PC-3 (cell line): ENCODE data around the gene FBN2. TPM values are rescaled to one million over a fixed set of nuclear protein-coding genes. Genes with fewer than 3 reads are reported as not detected.
A peak's percentile ranks its signal among the peaks of the same experiment; 100 is the strongest.

ENCODE experiments used
- ATAC-seq: fragments of 200-7000 bp; cut with Tn5 transposase; 2 replicates; pipeline ENCODE4 v1.9.1; 2020; ENCODE audit warnings: mild to moderate bottlenecking, moderate library complexity
- BruUV-seq: library from RNA; stranded (reverse); fragments of 400-500 nt; replicated peaks from 2 replicates; lab custom pipeline; 2021; lab: Mats Ljungman, UMichigan
- CTCF ChIA-PET: fragments of 300-600 bp; sonication (Branson Sonifier 250); formaldehyde crosslinking; loops from one replicate; lab custom pipeline; 2022; ENCODE audit warnings: antibody characterized with exemption; lab: Charles Lee
- POLR2A ChIA-PET: fragments of 300-600 bp; sonication (Branson Sonifier 250); formaldehyde crosslinking; loops from one replicate; lab custom pipeline; 2022; ENCODE audit warnings: antibody characterized with exemption; ENCODE audit not compliant: unreplicated experiment; lab: Charles Lee
- DNase-seq: peaks from one replicate; pipeline ENCODE4 v3.0.0-alpha.2; 2015
- H2AFZ ChIP-seq: fragments of 300-600 bp; sonication (generic); 2 replicates; pipeline ENCODE4 v1.6.0; 2016; ENCODE audit warnings: antibody characterized with exemption, low read length
- H3F3A ChIP-seq: fragments of 300-600 bp; sonication (generic); one replicate; pipeline ENCODE4 v1.6.0; 2017; ENCODE audit warnings: antibody characterized with exemption, low read length, control low read depth, mild to moderate bottlenecking; ENCODE audit not compliant: unreplicated experiment
- H3K27ac ChIP-seq: fragments of 300-600 bp; sonication (generic); 2 replicates; pipeline ENCODE4 v1.5.1; 2016; ENCODE audit warnings: mild to moderate bottlenecking, low read length
- H3K27me3 ChIP-seq: fragments of 300-600 bp; sonication (generic); 2 replicates; pipeline ENCODE4 v1.6.1; 2016; ENCODE audit warnings: low read length, mixed read lengths
- H3K36me3 ChIP-seq: fragments of 300-600 bp; sonication (generic); 2 replicates; pipeline ENCODE4 v1.6.1; 2016; ENCODE audit warnings: low read depth, mixed run types, low read length, mixed read lengths
- H3K4me1 ChIP-seq: fragments of 300-600 bp; sonication (generic); 2 replicates; pipeline ENCODE4 v1.5.1; 2016; ENCODE audit warnings: low read length; ENCODE audit not compliant: insufficient read depth
- H3K4me2 ChIP-seq: fragments of 300-600 bp; sonication (generic); 2 replicates; pipeline ENCODE4 v1.6.0; 2016; ENCODE audit warnings: low read length
- H3K4me3 ChIP-seq: fragments of 300-600 bp; sonication (generic); 2 replicates; pipeline ENCODE4 v1.5.1; 2016; ENCODE audit warnings: mild to moderate bottlenecking, low read length, mixed read lengths
- H3K79me2 ChIP-seq: fragments of 300-600 bp; sonication (generic); 2 replicates; pipeline ENCODE4 v1.6.1; 2017; ENCODE audit warnings: low read length, mixed read lengths
- H3K9ac ChIP-seq: fragments of 300-600 bp; sonication (generic); 2 replicates; pipeline ENCODE4 v1.6.0; 2016; ENCODE audit warnings: mild to moderate bottlenecking, low read length
- H3K9me2 ChIP-seq: fragments of 300-600 bp; sonication (generic); replicated peaks from 2 replicates; pipeline ENCODE4 v1.6.1; 2016; ENCODE audit warnings: mixed run types, low read length, mixed read lengths
- H3K9me3 ChIP-seq: fragments of 300-600 bp; sonication (generic); 2 replicates; pipeline ENCODE4 v1.6.1; 2016; ENCODE audit warnings: low read length, mixed read lengths
- H4K20me1 ChIP-seq: fragments of 300-600 bp; sonication (generic); 2 replicates; pipeline ENCODE4 v1.6.1; 2016; ENCODE audit warnings: low read length, mixed read lengths
- EZH2 ChIP-seq: fragments of 300-600 bp; sonication (generic); IDR thresholded peaks from one replicate; pipeline ENCODE4 v1.6.1; 2017; ENCODE audit warnings: antibody characterized with exemption, mild to moderate bottlenecking, low read length; ENCODE audit not compliant: unreplicated experiment
- EZH2phosphoT487 ChIP-seq: fragments of 300-600 bp; sonication (generic); IDR thresholded peaks from 2 replicates; pipeline ENCODE4 v1.6.1; 2018; ENCODE audit warnings: mild to moderate bottlenecking, antibody characterized with exemption, low read length, borderline replicate concordance
- intact Hi-C: fragments of 100-400 bp; cut with micrococcal nuclease; formaldehyde crosslinking; loops from 2 replicates; pipeline ENCODE4 v1.9.0; 2023
- total RNA-seq: library from RNA; depleted of rRNA; stranded (reverse); fragments of >200 nt; gene quantifications from 2 replicates; pipeline ENCODE4 v1.2.3, GENCODE V29; 2014
- TF ChIP-seq, protein P1 (sequence below): fragments of 300-600 bp; sonication (generic); conservative IDR thresholded peaks from 2 replicates; pipeline ENCODE4 v1.5.1; 2017; ENCODE audit warnings: antibody characterized with exemption, low read depth, mild to moderate bottlenecking, low read length

FBN2 gene
- total RNA-seq, 1 experiment from 2014 or later = 45.2 TPM

DNA sequence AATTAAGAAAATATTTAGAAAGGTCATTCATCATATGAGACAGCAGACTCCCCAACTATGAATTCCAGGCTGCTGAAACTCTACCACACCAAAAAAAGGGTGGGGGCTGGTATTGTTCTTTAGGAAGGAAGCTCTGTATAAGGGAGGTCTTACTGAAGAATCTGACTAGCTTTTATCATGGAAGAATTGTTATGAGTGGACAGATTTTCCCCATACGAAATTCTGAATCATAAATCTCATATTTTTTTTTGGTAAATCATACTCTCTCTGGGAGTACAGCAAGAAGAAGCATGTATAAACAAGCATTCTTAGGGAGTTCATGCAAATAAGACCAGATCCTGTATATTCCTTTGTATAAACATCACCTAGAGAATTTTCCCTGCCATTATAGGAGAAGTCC lies 234.5 kb downstream of the FBN2 start:
- Histone ChIP-seq H3K9me2 (no peaks in the 10 kb centered on the region), H3K79me2 (no peaks in the 10 kb centered on the region), H3K27me3 (no peaks in the 10 kb centered on the region), H3F3A (no peaks in the 10 kb centered on the region), H4K20me1 (no peaks in the 10 kb centered on the region), H3K9me3 (no peaks in the 10 kb centered on the region), H3K4me2 (no peak overlapping the region), H3K4me1 (no peaks in the 10 kb centered on the region), H3K9ac (no peak overlapping the region), H3K36me3 (peaks cover 19% of the 10 kb centered on the region; the same call in 1 of the 2 replicates), H3K27ac (no peak overlapping the region), H3K4me3 (no peak overlapping the region), H2AFZ (no peak overlapping the region)
- DNase-seq (no peak), ATAC-seq (no peak)
- POLR2A ChIA-PET = no interaction called here
- TF ChIP-seq EZH2phosphoT487 (no peak), EZH2 (no peak)
- TF ChIP-seq, protein P1, sequence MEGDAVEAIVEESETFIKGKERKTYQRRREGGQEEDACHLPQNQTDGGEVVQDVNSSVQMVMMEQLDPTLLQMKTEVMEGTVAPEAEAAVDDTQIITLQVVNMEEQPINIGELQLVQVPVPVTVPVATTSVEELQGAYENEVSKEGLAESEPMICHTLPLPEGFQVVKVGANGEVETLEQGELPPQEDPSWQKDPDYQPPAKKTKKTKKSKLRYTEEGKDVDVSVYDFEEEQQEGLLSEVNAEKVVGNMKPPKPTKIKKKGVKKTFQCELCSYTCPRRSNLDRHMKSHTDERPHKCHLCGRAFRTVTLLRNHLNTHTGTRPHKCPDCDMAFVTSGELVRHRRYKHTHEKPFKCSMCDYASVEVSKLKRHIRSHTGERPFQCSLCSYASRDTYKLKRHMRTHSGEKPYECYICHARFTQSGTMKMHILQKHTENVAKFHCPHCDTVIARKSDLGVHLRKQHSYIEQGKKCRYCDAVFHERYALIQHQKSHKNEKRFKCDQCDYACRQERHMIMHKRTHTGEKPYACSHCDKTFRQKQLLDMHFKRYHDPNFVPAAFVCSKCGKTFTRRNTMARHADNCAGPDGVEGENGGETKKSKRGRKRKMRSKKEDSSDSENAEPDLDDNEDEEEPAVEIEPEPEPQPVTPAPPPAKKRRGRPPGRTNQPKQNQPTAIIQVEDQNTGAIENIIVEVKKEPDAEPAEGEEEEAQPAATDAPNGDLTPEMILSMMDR = no peak
- no TSS peak for BruUV-seq
- CTCF ChIA-PET = no interaction called here
- intact Hi-C loops = no loop called here

GRCh38 chr5:128300181-128300580 lies 237.9 kb downstream of the FBN2 start:
- H3K4me1 ChIP-seq = no peaks in the 10 kb centered on the region
- no peak overlapping the region for H3K4me2 ChIP-seq
- H3K9me2 ChIP-seq = no peaks in the 10 kb centered on the region
- H3F3A ChIP-seq = no peaks in the 10 kb centered on the region
- H3K27ac ChIP-seq = no peak overlapping the region
- H2AFZ ChIP-seq = no peak overlapping the region
- no peak overlapping the region for H3K9ac ChIP-seq
- DNase-seq (no peak), ATAC-seq (no peak)
- no peaks in the 10 kb centered on the region for H4K20me1 ChIP-seq
- BruUV-seq = no TSS peak
- H3K9me3 ChIP-seq = no peaks in the 10 kb centered on the region
- TF ChIP-seq EZH2 (no peak), EZH2phosphoT487 (no peak)
- TF ChIP-seq, protein P1 = no peak
- no peaks in the 10 kb centered on the region for H3K27me3 ChIP-seq
- ChIA-PET CTCF (no interaction called here), POLR2A (no interaction called here)
- H3K79me2 ChIP-seq = no peaks in the 10 kb centered on the region
- H3K4me3 ChIP-seq = no peak overlapping the region
- intact Hi-C loops = no loop called here
- peaks cover 12% of the 10 kb centered on the region; the same call in 1 of the 2 replicates for H3K36me3 ChIP-seq

DNA sequence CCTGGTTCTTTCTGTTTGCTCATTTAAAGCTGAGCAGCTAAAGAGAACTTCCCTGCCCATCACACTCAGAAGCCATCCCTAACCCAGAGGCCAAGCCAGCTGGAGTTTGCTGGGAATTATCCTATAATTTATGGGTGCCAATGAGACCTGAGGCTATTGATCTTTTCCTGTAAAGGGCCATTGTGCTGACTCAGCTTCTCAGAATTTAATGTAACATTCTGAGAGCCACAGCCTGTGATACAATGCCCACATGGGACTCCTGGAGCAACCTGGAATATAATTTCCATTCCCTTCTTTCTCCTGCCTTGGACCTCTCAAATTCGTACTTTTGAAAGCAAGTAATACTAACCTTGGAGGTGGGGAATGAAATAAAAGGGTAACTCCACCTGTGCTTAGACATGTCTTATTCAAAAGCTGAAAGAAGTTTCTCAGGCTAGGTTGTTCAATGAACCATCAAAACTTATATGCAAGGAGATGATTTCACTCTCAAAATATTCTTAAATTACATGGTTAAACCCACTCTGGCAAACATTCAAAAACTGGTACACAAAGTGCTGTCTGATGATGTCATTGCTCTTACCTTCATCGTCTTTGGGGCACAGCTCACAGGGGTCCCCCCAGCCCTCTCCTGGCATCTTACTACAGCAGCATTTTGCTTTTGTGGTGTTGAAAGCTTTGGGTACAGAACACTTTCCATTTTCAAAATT lies 247.7 kb downstream of the FBN2 start:
- TF ChIP-seq, protein P1 = no peak
- TF ChIP-seq EZH2 (no peak), EZH2phosphoT487 (no peak)
- DNase-seq (peak; percentile 37), ATAC-seq (no peak)
- BruUV-seq = no TSS peak
- CTCF ChIA-PET = no interaction called here
- POLR2A ChIA-PET = interaction anchor here (0.5 kb wide), 1 partner anchor 15 kb away, joined by 3 read pairs; no protein-coding TSS in a partner anchor
- Histone ChIP-seq H3K9me2 (no peaks in the 10 kb centered on the region), H3K27ac (no peak overlapping the region), H3K36me3 (peaks cover 2% of the 10 kb centered on the region; the same call in 1 of the 2 replicates), H3F3A (no peaks in the 10 kb centered on the region), H3K4me3 (no peak overlapping the region), H4K20me1 (no peaks in the 10 kb centered on the region), H3K9me3 (no peaks in the 10 kb centered on the region), H2AFZ (no peak overlapping the region), H3K4me1 (no peaks in the 10 kb centered on the region), H3K79me2 (no peaks in the 10 kb centered on the region), H3K27me3 (no peaks in the 10 kb centered on the region), H3K9ac (no peak overlapping the region), H3K4me2 (no peak overlapping the region)
- intact Hi-C loops = no loop called here
